ENCODE data around the gene GPR155. TPM values are rescaled to one million over a fixed set of nuclear protein-coding genes. Genes with fewer than 3 reads are reported as not detected.

GPR155 gene
- total and polyA plus RNA-seq, 4 donors, result 3.1 to 9.4 (median 4.4) TPM

- 81% methylated on average over 3 of the region's 3 CpGs for WGBS
These were observed 48.3 kb upstream of the GPR155 start for GRCh38 chr2:174535083-174535482.

More at GRCh38 chr2:174535083-174535482, 48.3 kb upstream of the GPR155 start:
- TF ChIP-seq SP1 (IDR thresholded peaks at IDR 0.05) (no peak), JUND (IDR thresholded peaks at IDR 0.05) (no peak), RXRA (IDR thresholded peaks at IDR 0.05) (no peak), REST (IDR thresholded peaks at IDR 0.05) (no peak), GABPA (IDR thresholded peaks at IDR 0.05 in 1 of 2, conservative IDR thresholded peaks at IDR 0.05 in 1 of 2) (no peak), RAD21 (IDR thresholded peaks at IDR 0.05) (no peak), HNF4G (IDR thresholded peaks at IDR 0.05) (no peak), FOXA2 (IDR thresholded peaks at IDR 0.05) (no peak), HNF4A (conservative IDR thresholded peaks at IDR 0.05) (no peak), EGR1 (IDR thresholded peaks at IDR 0.05; ENCODE audit: low read depth in 2 of 2) (no peak), ZBTB33 (IDR thresholded peaks at IDR 0.05) (no peak), TAF1 (conservative IDR thresholded peaks at IDR 0.05) (no peak), MAX (IDR thresholded peaks at IDR 0.05) (no peak)
- TF ChIP-seq, protein P1, sequence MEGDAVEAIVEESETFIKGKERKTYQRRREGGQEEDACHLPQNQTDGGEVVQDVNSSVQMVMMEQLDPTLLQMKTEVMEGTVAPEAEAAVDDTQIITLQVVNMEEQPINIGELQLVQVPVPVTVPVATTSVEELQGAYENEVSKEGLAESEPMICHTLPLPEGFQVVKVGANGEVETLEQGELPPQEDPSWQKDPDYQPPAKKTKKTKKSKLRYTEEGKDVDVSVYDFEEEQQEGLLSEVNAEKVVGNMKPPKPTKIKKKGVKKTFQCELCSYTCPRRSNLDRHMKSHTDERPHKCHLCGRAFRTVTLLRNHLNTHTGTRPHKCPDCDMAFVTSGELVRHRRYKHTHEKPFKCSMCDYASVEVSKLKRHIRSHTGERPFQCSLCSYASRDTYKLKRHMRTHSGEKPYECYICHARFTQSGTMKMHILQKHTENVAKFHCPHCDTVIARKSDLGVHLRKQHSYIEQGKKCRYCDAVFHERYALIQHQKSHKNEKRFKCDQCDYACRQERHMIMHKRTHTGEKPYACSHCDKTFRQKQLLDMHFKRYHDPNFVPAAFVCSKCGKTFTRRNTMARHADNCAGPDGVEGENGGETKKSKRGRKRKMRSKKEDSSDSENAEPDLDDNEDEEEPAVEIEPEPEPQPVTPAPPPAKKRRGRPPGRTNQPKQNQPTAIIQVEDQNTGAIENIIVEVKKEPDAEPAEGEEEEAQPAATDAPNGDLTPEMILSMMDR (IDR thresholded peaks at IDR 0.05; ENCODE audit: low read depth, low read length, missing input control), result no peak
- Histone ChIP-seq H3K4me3 (ENCODE audit: low read depth in 1 of 3, low read length in 3 of 3) (no peak overlapping the region), H3K9me3 (ENCODE audit: control insufficient read depth in 4 of 4, low read length in 3 of 4) (no peaks in the 10 kb centered on the region), H3K36me3 (ENCODE audit: control insufficient read depth in 4 of 4, insufficient read depth in 3 of 4, low read depth in 1 of 4, low read length in 3 of 4) (no peaks in the 10 kb centered on the region), H3K4me1 (ENCODE audit: control insufficient read depth in 4 of 4, insufficient read depth in 4 of 4, low read length in 3 of 4) (no peaks in the 10 kb centered on the region), H3K9ac (ENCODE audit: low read depth in 1 of 2, low read length in 2 of 2) (no peak overlapping the region), H3K27me3 (ENCODE audit: control insufficient read depth in 4 of 4, insufficient read depth in 4 of 4, low read length in 3 of 4) (no peaks in the 10 kb centered on the region), H3K27ac (ENCODE audit: low read depth in 1 of 2, low read length in 2 of 2) (no peak overlapping the region)
- no peak for DNase-seq (ENCODE audit: low spot score)
